ENCODE results near the gene DPH2. TPM values are rescaled to one million over a fixed set of nuclear protein-coding genes. Genes with fewer than 3 reads are reported as not detected.
A peak's percentile ranks its signal among the peaks of the same experiment; 100 is the strongest.

Gene DPH2
- total RNA-seq, 1 donor = 6.7 TPM

DNA sequence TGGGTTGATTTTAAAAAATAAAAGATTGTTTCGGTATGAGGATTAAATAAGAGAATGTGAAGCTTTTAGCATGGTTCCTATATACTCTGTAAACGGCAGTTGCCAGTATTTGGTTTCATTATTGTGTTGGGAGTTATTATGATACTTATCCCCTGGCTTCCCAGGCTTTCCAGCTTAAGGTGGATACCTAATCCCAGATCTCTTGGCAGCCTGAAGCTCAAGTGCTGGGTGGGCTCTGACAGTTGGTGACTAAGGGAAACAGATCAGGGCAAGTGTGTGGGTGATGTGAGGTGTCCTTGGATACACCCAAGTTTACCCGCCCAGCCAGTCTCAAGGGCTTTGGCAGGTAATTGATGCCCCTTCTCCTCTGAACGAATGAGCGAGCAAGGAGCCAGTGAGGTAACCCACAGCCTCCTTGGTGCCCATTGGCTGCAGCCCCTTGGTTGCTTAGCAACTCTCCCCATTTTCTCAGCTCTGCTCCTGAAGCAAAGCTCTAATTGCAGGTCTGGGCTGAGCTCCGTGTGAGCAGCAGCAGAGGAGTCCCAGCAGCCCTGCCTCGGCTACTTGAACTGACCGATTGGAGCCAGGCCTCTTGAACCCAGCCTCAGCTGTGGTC is 17.0 kb upstream of the DPH2 start:
- H3K27me3 ChIP-seq (ENCODE audit: insufficient read depth, low read length) = no peaks in the 10 kb centered on the region
- H3K4me1 ChIP-seq (ENCODE audit: insufficient read depth, low read length) = peaks cover 4% of the 10 kb centered on the region
- no peaks in the 10 kb centered on the region for H3K9me3 ChIP-seq (ENCODE audit: low read depth, low read length)
- H3K4me3 ChIP-seq (ENCODE audit: low read length) = no peak overlapping the region

DNA sequence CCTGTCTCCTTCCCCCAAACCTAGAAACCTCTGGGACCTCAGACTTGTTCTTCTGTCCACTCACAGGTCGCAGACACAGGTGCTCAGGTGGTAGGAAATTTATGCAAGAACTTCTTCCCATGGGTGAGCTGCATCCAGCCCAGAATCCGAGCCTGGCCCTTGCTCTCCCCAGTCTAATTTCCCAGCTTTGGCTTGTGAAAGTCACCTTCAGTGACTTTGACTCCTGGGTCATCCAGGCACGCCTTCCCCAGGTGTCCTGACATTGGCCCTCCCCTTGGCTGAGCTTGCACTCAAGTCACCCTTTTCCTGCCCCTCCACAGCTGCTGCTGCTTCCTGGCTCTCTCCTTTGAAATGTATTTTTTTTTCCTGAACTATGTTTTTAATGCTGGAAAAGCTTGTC is 16.4 kb upstream of the DPH2 start:
- no peaks in the 10 kb centered on the region for H3K27me3 ChIP-seq (ENCODE audit: insufficient read depth, low read length)
- no peaks in the 10 kb centered on the region for H3K9me3 ChIP-seq (ENCODE audit: low read depth, low read length)
- no peak overlapping the region for H3K4me3 ChIP-seq (ENCODE audit: low read length)
- H3K4me1 ChIP-seq (ENCODE audit: insufficient read depth, low read length) = no peaks in the 10 kb centered on the region

DNA sequence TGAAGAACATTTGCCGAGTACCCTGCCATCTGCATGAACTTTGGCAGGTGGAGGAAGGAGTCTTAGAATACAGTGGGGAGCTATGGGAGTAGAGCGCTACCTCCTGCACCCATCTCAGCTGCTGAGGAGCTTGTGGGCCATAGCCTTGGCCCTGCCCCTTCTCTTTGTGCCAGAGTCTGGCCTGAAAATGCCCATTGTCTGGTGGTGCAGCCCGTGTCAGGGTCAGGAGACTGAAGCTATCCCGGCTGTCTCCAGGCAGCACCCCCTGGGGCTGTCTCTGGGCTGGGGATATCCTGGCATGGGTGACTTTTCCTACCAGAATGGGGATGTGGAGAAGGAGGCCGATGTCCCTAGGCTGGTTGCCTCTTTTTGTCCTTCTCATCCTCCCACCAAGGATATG is 15.8 kb upstream of the DPH2 start:
- H3K9me3 ChIP-seq (ENCODE audit: low read depth, low read length) = no peaks in the 10 kb centered on the region
- H3K4me1 ChIP-seq (ENCODE audit: insufficient read depth, low read length) = no peaks in the 10 kb centered on the region

DNA sequence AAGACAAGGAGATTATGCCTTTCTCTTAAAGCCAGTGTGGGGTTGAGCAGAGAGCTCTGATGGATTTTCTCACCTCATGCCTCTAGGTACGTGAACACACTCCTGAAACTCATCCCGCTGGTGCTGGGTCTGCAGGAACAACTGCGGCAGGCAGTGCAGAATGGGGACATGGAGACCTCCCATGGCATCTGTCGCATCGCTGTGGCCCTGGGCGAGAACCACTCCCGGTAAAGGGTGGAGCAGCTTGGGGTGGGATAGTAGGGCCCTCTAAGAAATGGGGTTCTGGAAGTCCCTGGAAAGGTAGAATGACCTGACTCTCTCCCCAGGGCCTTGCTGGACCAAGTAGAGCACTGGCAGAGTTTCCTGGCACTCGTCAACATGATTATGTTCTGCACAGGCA is 13.6 kb upstream of the DPH2 start:
- Histone ChIP-seq H3K27me3 (ENCODE audit: insufficient read depth, low read length) (no peaks in the 10 kb centered on the region), H3K4me1 (ENCODE audit: insufficient read depth, low read length) (no peaks in the 10 kb centered on the region), H3K4me3 (ENCODE audit: low read length) (no peak overlapping the region), H3K9me3 (ENCODE audit: low read depth, low read length) (no peaks in the 10 kb centered on the region)

More for the DNA sequence above, 15.8 kb upstream of the DPH2 start:
- Histone ChIP-seq H3K4me3 (ENCODE audit: low read length) (no peak overlapping the region), H3K27me3 (ENCODE audit: insufficient read depth, low read length) (no peaks in the 10 kb centered on the region)

DNA sequence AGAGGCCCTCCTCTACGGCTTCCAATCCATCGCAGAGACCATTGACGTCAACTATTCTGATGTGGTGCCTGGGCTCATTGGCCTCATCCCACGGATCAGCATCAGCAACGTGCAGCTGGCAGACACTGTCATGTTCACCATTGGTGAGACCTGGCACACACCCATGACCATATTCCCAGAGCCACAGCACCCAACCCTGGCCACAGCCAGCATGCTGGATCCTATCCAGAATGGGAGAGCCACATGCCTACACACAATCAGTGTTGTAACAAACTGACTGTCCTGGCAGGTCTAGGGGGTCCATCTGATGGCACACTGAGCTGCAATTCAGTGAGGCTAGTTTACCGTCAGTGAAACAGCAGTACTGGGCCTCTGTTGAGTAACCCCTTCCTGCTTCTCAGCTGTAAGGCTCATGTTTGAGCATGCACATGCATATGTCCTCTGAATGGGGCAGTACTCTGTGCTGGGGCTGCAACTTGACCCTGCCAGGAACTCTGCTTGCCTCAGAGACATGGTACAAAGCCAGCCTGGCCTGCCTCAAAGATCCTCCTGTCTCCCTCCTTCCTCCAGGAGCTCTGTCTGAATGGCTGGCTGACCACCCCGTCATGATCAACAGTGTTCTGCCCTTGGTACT is 12.3 kb upstream of the DPH2 start:
- Histone ChIP-seq H3K4me1 (ENCODE audit: insufficient read depth, low read length) (no peaks in the 10 kb centered on the region), H3K9me3 (ENCODE audit: low read depth, low read length) (no peaks in the 10 kb centered on the region), H3K4me3 (ENCODE audit: low read length) (no peak overlapping the region), H3K27me3 (ENCODE audit: insufficient read depth, low read length) (no peaks in the 10 kb centered on the region)

DNA sequence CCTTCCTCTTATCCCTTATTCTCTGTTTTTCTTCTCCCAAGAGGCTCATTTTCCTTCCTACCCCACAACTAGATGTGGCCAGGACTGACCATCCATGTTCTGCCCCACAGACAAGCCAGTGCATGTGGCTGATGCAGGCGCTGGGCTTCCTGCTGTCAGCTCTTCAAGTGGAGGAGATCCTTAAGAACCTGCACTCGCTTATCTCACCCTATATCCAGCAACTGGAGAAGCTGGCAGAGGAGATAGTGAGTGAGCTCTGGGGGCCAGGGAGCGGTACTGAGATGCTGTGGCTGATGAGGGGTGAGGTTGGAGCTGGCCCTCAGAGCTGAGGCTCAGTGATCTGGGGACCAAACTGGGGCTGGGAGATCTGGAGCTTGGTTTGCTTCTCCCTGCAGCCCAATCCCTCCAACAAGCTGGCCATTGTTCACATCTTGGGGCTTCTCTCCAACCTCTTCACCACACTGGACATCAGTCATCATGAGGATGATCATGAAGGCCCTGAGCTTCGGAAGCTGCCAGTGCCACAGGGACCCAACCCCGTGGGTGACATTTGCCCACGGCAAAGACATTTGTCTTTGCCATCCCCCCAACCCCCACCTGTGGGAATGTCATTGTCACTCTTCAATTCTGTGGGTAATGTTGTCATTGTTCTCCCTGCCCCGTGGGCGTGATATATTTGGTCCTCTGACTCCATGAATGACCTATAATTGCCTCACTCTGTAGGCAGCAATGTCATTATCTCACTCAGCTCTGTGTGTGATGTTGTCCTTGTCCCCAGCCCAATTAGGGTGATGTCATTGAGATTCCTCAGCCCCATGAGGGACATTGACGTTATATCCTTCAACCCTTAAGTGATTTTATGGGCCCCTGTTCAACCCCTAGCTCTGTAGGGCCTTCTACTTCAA is 11.2 kb upstream of the DPH2 start:
- Histone ChIP-seq H3K9me3 (ENCODE audit: low read depth, low read length) (no peaks in the 10 kb centered on the region), H3K27me3 (ENCODE audit: insufficient read depth, low read length) (no peaks in the 10 kb centered on the region), H3K4me1 (ENCODE audit: insufficient read depth, low read length) (no peaks in the 10 kb centered on the region), H3K4me3 (ENCODE audit: low read length) (no peak overlapping the region)

DNA sequence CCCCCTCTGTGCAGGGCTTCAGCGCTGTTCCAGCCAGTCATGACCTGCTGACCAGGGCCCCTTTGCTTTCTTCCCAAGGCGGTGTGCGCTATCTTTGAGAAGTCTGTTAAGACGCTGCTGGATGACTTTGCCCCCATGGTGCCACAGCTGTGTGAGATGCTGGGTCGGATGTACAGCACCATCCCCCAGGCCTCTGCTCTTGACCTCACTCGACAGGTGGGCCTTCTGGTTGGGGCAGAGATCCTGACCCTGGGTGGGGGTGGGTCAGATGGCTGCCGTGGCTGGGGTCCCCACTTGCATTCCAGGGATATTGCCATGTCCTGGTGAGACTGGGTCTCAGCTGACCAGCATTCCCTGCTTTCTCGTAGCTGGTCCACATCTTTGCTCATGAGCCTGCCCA is 9.0 kb upstream of the DPH2 start:
- no peaks in the 10 kb centered on the region for H3K4me1 ChIP-seq (ENCODE audit: insufficient read depth, low read length)
- no peaks in the 10 kb centered on the region for H3K9me3 ChIP-seq (ENCODE audit: low read depth, low read length)
- no peaks in the 10 kb centered on the region for H3K27me3 ChIP-seq (ENCODE audit: insufficient read depth, low read length)
- H3K4me3 ChIP-seq (ENCODE audit: low read length) = no peak overlapping the region

DNA sequence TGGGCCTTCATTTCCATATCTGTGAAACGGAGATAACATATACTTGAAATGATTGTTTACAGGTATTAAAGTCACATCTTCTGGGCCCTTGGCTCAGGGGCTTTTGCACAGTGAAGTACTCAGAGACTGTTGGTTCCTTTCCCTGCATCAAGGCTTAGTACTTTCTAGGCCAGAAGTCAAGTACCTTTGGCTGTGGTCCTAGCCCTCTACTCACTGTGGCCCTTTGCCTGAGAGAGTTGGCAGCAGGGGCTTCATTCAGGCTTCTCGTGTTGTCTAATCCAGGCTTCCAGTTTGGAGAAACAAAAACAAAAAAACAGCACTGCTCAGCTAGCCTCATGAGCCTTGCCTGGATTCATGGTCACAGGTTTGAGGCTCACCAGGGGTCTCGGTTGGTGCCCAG is 8.1 kb upstream of the DPH2 start:
- Histone ChIP-seq H3K4me1 (ENCODE audit: insufficient read depth, low read length) (no peaks in the 10 kb centered on the region), H3K4me3 (ENCODE audit: low read length) (no peak overlapping the region), H3K9me3 (ENCODE audit: low read depth, low read length) (no peaks in the 10 kb centered on the region), H3K27me3 (ENCODE audit: insufficient read depth, low read length) (no peaks in the 10 kb centered on the region)

DNA sequence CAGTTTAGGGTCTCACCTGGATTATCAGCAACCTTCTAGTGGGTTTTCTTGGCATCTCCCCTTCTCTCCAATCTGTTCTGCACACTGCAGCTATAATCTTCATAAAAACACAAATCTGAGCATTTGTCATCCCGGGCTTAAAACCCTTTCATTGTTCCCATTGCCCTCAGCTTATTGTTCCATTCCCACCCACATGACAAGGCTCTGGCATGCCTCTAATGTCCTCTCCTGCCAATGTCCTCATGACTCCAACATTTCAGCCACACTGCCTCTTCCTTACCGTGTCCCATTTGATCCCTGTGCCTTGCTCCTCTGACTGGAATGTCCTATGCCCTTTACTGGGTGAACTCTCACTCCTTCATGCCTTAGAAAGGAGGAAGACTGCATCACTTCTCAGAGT is 7.5 kb upstream of the DPH2 start:
- Histone ChIP-seq H3K9me3 (ENCODE audit: low read depth, low read length) (no peaks in the 10 kb centered on the region), H3K27me3 (ENCODE audit: insufficient read depth, low read length) (no peaks in the 10 kb centered on the region), H3K4me3 (ENCODE audit: low read length) (no peak overlapping the region), H3K4me1 (ENCODE audit: insufficient read depth, low read length) (no peaks in the 10 kb centered on the region)

DNA sequence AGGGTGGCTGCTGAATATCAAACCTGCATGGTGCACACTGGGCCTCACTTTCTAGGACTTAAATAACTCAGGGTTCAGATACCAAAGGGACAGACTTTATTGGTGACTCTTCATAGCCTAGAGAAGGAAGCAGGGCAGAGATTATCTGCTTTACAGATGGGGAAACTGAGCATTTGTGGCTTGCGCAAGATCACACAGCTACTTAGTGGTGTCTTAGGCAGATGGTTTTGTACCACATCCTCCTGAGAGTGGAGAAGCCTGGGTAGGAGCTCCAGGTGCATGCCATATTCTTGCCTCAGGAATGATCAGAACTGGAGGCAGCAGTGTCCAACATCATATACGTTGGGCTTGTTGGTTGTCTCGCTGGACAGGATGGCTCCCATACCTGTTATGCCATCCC is 6.8 kb upstream of the DPH2 start:
- H3K9me3 ChIP-seq (ENCODE audit: low read depth, low read length) = no peaks in the 10 kb centered on the region
- no peaks in the 10 kb centered on the region for H3K4me1 ChIP-seq (ENCODE audit: insufficient read depth, low read length)
- H3K27me3 ChIP-seq (ENCODE audit: insufficient read depth, low read length) = no peaks in the 10 kb centered on the region
- H3K4me3 ChIP-seq (ENCODE audit: low read length) = no peak overlapping the region

DNA sequence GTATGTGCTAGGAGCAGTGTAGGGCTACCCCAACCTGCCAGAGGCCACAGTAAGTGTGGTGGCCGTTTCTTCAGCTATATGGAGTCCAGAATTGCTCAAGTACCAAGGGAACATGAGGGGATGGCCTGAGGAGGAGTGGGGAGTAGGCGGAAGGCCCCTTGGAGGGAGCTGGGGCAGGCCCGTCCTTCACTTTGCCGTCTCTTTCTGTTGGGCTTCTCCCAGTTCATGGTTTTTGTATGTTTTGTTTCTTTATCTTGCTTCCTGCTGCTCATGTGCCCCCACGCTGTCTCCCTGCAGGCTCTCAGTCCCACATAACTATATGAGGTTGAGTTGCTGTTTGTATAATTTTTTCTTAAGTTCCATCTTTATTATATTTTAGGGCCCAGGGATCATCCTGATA is 5.9 kb upstream of the DPH2 start:
- no peaks in the 10 kb centered on the region for H3K27me3 ChIP-seq (ENCODE audit: insufficient read depth, low read length)
- no peaks in the 10 kb centered on the region for H3K4me1 ChIP-seq (ENCODE audit: insufficient read depth, low read length)
- no peak overlapping the region for H3K4me3 ChIP-seq (ENCODE audit: low read length)
- no peaks in the 10 kb centered on the region for H3K9me3 ChIP-seq (ENCODE audit: low read depth, low read length)

DNA sequence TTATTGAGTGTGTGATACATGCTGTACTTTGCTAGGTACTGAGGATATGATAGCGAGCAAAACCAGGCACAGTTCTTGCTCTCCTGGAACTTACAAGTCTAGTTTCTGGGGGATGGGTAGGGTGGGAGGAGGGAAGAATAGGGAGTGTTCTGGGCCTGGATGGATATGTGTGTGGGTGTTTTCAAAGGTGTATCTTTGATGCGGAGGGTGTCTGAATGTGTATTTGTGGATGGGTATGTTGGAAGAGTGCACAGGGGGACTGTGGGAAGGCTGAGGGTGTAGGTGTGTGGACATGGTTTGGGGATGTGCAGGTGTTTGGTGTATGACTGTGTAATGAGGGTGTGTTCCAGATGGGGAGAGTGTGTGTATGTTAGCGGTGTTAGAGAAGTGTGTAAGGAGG is 4.5 kb upstream of the DPH2 start:
- H3K9me3 ChIP-seq (ENCODE audit: low read depth, low read length) = no peaks in the 10 kb centered on the region

DNA sequence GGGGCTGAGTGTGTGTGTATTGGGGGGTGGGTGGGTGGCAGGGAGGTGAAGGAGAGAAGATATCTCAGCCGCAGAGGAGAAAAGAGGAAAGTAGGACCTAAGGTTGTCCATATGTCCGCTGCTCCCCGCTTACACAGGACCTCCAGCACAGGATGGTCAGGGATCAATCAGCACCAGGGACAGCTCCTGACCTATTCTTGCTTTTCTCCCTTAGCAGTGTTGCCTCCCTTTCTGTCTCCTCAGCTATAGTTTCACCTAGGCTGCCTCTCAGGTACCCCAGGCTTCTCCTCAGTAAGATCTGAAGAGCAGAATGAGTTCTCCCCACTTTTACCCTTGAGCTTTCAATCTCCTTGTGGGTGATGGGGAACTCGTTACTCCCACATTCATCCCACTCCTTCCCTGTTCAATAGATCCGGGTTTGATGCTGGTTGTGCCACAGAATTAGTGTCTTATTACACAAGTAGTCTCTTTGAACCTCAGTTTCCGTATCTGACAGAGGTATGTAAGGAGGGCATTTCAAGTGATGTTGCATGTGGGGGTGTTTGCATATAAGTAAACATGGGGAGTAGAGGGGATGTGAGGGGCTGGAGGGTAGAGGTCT is 1.4 kb upstream of the DPH2 start:
- H3K4me3 ChIP-seq (ENCODE audit: low read length) = no peak overlapping the region
- peaks cover 20% of the 10 kb centered on the region for H3K4me1 ChIP-seq (ENCODE audit: insufficient read depth, low read length)
- H3K9me3 ChIP-seq (ENCODE audit: low read depth, low read length) = no peaks in the 10 kb centered on the region
- no peaks in the 10 kb centered on the region for H3K27me3 ChIP-seq (ENCODE audit: insufficient read depth, low read length)

More for the DNA sequence above, 4.5 kb upstream of the DPH2 start:
- Histone ChIP-seq H3K4me3 (ENCODE audit: low read length) (no peak overlapping the region), H3K27me3 (ENCODE audit: insufficient read depth, low read length) (no peaks in the 10 kb centered on the region), H3K4me1 (ENCODE audit: insufficient read depth, low read length) (peaks cover 9% of the 10 kb centered on the region)

DNA sequence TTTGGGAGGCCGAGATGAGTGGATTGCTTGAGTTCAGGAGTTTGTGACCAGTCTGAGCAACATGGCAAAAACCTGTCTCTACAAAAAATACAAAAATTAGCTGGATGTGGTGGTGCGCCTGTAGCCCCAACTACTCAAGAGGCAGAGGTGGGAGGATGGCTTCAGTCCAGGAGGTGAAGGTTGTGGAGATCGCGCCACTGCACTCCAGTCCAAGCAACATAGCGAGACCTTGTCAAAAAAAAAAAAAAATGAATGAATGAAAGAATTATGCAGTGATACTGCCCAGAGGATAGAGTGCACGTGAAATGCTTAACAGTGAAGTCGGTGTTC is 429 bp upstream of the DPH2 start:
- Histone ChIP-seq H3K9me3 (ENCODE audit: low read depth, low read length) (no peaks in the 10 kb centered on the region), H3K4me1 (ENCODE audit: insufficient read depth, low read length) (peaks cover 28% of the 10 kb centered on the region), H3K27me3 (ENCODE audit: insufficient read depth, low read length) (no peaks in the 10 kb centered on the region), H3K4me3 (ENCODE audit: low read length) (no peak overlapping the region)

DNA sequence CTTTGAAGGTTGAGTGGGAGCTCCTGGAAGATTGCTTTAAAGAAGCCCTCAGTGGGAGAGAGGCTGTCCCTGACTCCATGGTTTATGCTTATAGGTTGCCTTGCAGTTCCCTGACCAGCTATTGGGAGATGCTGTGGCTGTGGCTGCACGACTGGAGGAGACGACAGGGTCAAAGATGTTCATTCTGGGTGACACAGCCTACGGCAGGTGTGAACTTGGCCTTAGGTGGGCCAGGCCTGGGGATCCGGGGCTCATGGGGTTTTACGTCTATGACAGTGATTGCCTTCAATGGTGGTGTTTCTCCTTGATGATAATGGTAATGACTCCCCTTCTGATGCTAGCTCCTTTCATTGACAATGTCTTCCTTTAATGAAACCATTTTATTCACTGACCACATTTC is 692 bp downstream of the DPH2 start:
- Histone ChIP-seq H3K4me1 (ENCODE audit: insufficient read depth, low read length) (peaks cover 32% of the 10 kb centered on the region), H3K27me3 (ENCODE audit: insufficient read depth, low read length) (no peaks in the 10 kb centered on the region), H3K4me3 (ENCODE audit: low read length) (peak overlapping the region; percentile 76), H3K9me3 (ENCODE audit: low read depth, low read length) (no peaks in the 10 kb centered on the region)

Data from mononuclear cell (primary cell).